GM23338 (cell line): ENCODE results near the gene TENM4.

Experiments
- CREB1 ChIP-seq: fragments of 250-450 bp; sonication (Bioruptor Pico); IDR thresholded peaks from 2 replicates; pipeline ENCODE4 v1.5.0; 2020; ENCODE audit warnings: low read depth, mild to moderate bottlenecking, moderate library complexity
- ETS1 ChIP-seq: IDR thresholded peaks from 2 replicates; pipeline ENCODE4 v1.6.1; 2016; ENCODE audit warnings: antibody characterized with exemption
- EZH2 ChIP-seq: fragments of 200-600 bp; sonication (generic); IDR thresholded peaks from one replicate; pipeline ENCODE4 v1.8.0; 2017; ENCODE audit warnings: antibody characterized with exemption, mild to moderate bottlenecking, low read depth; ENCODE audit not compliant: unreplicated experiment
- EZH2phosphoT487 ChIP-seq: fragments of 200-600 bp; sonication (generic); IDR thresholded peaks from one replicate; pipeline ENCODE4 v1.8.1; 2018; ENCODE audit warnings: antibody characterized with exemption; ENCODE audit not compliant: unreplicated experiment
- JUNB ChIP-seq: IDR thresholded peaks from one replicate; pipeline ENCODE4 v1.6.1; 2016; ENCODE audit warnings: antibody characterized with exemption; ENCODE audit not compliant: unreplicated experiment
- POLR2AphosphoS5 ChIP-seq: IDR thresholded peaks from 2 replicates; pipeline ENCODE4 v1.6.1; 2016; ENCODE audit warnings: antibody characterized with exemption, low read depth
- REST ChIP-seq: IDR thresholded peaks from one replicate; pipeline ENCODE4 v1.6.1; 2018; ENCODE audit warnings: antibody characterized with exemption; ENCODE audit not compliant: unreplicated experiment
- STAT1 ChIP-seq: IDR thresholded peaks from one replicate; pipeline ENCODE4 v1.6.1; 2016; ENCODE audit warnings: antibody characterized with exemption; ENCODE audit not compliant: unreplicated experiment
- ZNF114 ChIP-seq: fragments of 250-450 bp; sonication (Bioruptor Pico); IDR thresholded peaks from 2 replicates; pipeline ENCODE4 v1.5.0; 2020; ENCODE audit warnings: mild to moderate bottlenecking, moderate library complexity
- TF ChIP-seq, protein P1 (sequence below), 2 experiments: fragments of 200-600 bp in 1 of 2; sonication (generic) in 1 of 2; conservative IDR thresholded peaks; 2 replicates each; pipeline versions ENCODE4 v1.5.1 to v1.6.1; 2016 to 2017; ENCODE audit warnings: antibody characterized with exemption in 2 of 2, low read depth in 2 of 2, mild to moderate bottlenecking in 2 of 2, moderate library complexity in 1 of 2

GRCh38 chr11:78925387-78925786 lies 515.4 kb downstream of the TENM4 start:
- no peak for TF ChIP-seq POLR2AphosphoS5
- TF ChIP-seq, protein P1, sequence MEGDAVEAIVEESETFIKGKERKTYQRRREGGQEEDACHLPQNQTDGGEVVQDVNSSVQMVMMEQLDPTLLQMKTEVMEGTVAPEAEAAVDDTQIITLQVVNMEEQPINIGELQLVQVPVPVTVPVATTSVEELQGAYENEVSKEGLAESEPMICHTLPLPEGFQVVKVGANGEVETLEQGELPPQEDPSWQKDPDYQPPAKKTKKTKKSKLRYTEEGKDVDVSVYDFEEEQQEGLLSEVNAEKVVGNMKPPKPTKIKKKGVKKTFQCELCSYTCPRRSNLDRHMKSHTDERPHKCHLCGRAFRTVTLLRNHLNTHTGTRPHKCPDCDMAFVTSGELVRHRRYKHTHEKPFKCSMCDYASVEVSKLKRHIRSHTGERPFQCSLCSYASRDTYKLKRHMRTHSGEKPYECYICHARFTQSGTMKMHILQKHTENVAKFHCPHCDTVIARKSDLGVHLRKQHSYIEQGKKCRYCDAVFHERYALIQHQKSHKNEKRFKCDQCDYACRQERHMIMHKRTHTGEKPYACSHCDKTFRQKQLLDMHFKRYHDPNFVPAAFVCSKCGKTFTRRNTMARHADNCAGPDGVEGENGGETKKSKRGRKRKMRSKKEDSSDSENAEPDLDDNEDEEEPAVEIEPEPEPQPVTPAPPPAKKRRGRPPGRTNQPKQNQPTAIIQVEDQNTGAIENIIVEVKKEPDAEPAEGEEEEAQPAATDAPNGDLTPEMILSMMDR (conservative IDR thresholded peaks at IDR 0.05; ENCODE audit: low read depth in 2 of 2) = no peak
- TF ChIP-seq CREB1 = no peak
- no peak for TF ChIP-seq ZNF114 (CRISPR knock-in tag)
- no peak for TF ChIP-seq REST
- no peak for TF ChIP-seq JUNB
- no peak for TF ChIP-seq EZH2
- TF ChIP-seq EZH2phosphoT487 = no peak
- TF ChIP-seq ETS1 = no peak
- no peak for TF ChIP-seq STAT1
